GM10266 (cell line): Measurements from ENCODE around the gene LSAMP.

ENCODE experiments used
- DNase-seq: peaks from one replicate; pipeline ENCODE4 v3.0.0; 2012; ENCODE audit errors: extremely low spot score
- TF ChIP-seq, protein P1 (sequence below): IDR thresholded peaks from 2 replicates; pipeline ENCODE4 v1.5.1; 2012; ENCODE audit warnings: mild to moderate bottlenecking, low read depth; ENCODE audit not compliant: control insufficient read depth, insufficient read depth; ENCODE audit errors: missing control alignments

The LSAMP gene

DNA sequence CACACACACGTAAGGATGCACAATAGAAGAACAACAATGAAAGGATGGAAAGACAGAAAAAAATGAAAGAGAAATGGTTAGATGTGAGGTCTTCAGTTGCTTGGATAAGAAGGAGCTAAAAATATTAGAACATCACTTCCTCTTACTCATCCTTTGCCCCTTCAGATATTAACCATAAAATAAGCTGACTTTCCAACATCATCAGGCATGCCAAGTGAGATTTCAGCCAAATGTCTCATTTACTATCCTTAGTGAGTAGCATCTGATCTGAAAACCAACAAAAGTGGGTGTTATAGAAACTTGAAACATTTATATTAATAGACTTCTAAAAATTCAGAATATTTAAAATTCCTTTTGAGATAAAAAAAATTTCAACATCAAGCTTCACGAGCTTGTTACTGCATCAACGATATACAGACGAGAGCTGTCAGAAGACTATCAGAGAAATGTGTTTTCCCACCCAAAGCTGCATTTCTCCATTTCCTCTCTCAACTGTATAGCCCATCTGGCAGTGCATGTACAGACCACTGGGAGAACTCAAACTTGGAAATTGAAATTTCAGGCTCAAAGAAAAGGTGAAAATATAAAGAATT is 25.4 kb upstream of the LSAMP start:
- no peak for DNase-seq
- TF ChIP-seq, protein P1, sequence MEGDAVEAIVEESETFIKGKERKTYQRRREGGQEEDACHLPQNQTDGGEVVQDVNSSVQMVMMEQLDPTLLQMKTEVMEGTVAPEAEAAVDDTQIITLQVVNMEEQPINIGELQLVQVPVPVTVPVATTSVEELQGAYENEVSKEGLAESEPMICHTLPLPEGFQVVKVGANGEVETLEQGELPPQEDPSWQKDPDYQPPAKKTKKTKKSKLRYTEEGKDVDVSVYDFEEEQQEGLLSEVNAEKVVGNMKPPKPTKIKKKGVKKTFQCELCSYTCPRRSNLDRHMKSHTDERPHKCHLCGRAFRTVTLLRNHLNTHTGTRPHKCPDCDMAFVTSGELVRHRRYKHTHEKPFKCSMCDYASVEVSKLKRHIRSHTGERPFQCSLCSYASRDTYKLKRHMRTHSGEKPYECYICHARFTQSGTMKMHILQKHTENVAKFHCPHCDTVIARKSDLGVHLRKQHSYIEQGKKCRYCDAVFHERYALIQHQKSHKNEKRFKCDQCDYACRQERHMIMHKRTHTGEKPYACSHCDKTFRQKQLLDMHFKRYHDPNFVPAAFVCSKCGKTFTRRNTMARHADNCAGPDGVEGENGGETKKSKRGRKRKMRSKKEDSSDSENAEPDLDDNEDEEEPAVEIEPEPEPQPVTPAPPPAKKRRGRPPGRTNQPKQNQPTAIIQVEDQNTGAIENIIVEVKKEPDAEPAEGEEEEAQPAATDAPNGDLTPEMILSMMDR = no peak

DNA sequence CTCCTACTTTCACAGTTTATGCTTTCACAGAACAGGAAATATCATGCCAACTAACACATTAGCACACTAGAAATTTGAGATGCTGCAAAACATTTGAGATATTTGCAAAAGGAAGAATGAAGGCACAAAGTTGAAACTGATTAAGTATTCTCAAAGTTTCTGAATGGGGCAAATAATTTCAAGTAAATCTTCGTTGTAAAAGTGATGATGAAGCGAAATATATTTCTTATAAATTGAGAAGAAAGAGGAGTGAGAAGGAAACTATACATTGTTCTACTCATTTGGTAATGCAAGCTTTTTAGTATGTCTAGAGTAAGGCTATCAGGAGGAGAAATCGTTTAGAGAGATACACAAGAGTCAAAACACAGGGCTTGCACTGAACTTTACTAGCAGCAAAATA is 24.3 kb upstream of the LSAMP start:
- TF ChIP-seq, protein P1 = no peak
- no peak for DNase-seq

DNA sequence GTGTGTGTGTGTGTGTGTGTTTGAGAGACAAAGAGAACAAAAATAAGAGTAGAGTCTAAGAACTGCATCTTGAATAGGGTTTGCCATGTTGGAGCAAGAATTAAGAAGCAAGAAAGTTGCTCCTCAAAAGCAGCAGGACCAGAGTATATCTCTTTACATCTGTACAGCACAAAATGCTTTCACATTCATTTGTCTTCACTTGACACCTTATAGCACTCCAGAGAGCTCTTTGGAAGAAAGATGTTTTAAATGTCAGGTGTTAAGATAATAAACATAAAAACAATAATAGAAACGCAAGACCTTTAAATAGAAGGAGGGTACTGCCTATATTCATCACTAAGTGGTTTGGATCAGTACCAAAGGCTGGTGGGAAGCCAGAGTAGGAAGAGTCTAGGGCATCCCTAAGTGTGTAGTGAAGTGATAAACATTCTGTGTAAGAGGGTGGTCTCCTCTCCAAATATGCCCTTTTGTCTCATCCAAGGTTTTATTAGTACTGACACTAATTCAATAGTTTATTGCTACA is 19.1 kb upstream of the LSAMP start:
- no peak for DNase-seq

DNA sequence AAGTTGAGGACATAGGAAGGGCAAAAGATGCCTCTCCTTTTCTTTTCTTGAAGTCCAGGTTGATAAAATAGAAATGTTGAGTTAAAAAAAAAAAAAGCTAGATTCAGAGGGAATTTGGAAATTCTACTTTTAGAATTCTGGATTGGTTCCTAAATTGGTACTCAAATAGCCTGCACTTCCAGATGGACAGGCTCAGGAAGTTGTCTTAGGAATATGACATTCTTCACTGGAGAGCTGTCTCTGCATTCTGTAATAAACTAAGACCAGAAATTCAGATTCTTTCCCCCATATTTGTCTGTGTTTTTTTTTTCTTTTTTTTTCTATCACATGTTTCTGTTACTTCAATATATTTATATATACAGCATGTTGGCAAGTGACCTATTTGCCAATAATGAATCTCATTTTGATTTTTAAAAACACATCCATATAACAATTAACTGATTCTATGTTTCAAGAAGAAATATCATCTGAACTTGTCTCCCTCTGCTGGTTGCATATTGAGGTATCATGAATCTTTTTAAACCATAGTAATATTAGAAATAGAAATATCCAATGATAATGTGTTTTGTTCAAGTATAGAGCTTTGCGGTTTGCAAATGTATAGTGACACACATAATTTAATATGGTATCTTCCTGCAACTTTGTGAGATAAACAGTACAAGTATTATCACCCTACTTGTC is 8.5 kb upstream of the LSAMP start:
- DNase-seq = no peak
- TF ChIP-seq, protein P1 = no peak

More for the DNA sequence above, 19.1 kb upstream of the LSAMP start:
- TF ChIP-seq, protein P1 = no peak

DNA sequence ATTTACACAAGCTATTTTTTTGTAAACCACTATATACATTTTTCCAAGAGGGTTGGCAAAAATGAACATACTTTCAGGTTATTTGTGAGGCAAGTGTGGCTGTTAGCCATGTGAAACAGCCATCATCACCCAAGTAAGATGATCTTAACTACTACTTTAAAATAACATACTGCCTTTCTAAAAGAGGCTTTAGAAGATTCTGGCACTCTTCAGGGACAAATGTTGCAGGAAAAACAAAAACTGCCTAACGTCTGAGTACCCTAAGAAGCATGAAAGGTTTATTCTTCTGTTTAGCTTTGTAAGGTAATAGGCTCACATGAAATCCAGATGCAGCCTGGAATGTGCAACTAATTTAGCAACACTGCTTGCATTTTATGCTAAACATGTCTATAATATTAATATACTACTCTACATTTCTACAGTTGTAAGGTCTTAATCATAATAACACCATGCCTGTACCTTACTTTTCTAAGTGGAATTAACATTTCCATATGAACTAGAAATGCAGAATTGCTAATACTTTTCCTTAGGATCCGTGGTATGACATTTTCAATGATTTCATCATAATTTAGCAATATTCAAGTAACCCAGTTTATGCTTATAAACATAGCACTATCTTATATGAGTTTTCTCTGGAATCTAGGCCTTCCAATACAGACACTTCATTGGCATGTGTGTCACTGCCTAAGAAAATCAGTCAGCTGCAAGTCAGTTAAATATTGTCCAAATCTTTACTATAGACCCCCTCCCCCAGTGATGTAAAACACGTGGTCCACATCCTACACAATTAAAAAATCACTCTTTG is 4.5 kb upstream of the LSAMP start:
- DNase-seq = no peak
- TF ChIP-seq, protein P1 = no peak

DNA sequence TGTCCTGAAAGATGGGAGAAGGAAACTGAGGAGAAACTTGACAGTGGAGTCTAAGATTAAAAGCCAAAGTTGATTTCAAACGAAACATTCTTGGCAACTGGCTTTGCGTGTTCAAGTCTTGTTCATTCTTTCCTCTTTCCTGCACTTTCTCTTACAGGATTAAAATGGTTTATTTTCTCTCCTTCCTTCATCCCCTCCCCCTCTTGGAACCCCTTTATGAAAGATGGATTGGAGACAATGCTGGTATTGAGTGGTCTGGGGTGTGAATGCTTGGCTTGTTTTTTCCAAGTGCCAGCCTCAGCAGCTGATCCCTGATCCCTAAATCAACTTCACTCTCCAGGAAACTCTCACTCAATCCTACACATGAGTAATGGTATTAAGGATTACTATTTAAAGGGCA is 703 bp upstream of the LSAMP start:
- no peak for DNase-seq
- TF ChIP-seq, protein P1 = no peak
